A673 (cell line): ENCODE measurements around the gene BAIAP3. TPM values are rescaled to one million over a fixed set of nuclear protein-coding genes. Genes with fewer than 3 reads are reported as not detected.

Source experiments
- BruUV-seq: library from RNA; stranded (reverse); fragments of 400-500 nt; replicated peaks from 2 replicates; lab custom pipeline; 2021; lab: Mats Ljungman, UMichigan
- CTCF ChIA-PET: fragments of 300-600 bp; sonication (Branson Sonifier 250); formaldehyde crosslinking; loops from one replicate; lab custom pipeline; 2022; ENCODE audit warnings: antibody characterized with exemption; lab: Charles Lee
- POLR2A ChIA-PET: fragments of 300-600 bp; sonication (Branson Sonifier 250); formaldehyde crosslinking; loops from one replicate; lab custom pipeline; 2022; ENCODE audit warnings: antibody characterized with exemption; ENCODE audit not compliant: low non-redundant PET; lab: Charles Lee
- DNase-seq: peaks from one replicate; pipeline ENCODE4 v3.0.0-alpha.2; 2015; ENCODE audit warnings: low spot score
- H3K27ac ChIP-seq: fragments of 200-600 bp; sonication (generic); 2 replicates; pipeline ENCODE4 v1.5.1; 2016; ENCODE audit warnings: mixed run types, low read depth, mild to moderate bottlenecking, mixed read lengths, antibody characterized with exemption, low read length; ENCODE audit not compliant: poor library complexity, severe bottlenecking
- H3K27me3 ChIP-seq: fragments of 200-600 bp; sonication (generic); replicated peaks from 2 replicates; pipeline ENCODE4 v1.6.1; 2017; ENCODE audit warnings: mixed run types, low read depth, mild to moderate bottlenecking, mixed read lengths, antibody characterized with exemption, low read length; ENCODE audit not compliant: insufficient read depth, poor library complexity
- H3K36me3 ChIP-seq: fragments of 200-600 bp; sonication (generic); 2 replicates; pipeline ENCODE4 v1.6.1; 2016; ENCODE audit warnings: mixed run types, mild to moderate bottlenecking, mixed read lengths, antibody characterized with exemption, low read length; ENCODE audit not compliant: insufficient read depth, poor library complexity, severe bottlenecking
- H3K4me1 ChIP-seq: fragments of 200-600 bp; sonication (generic); 2 replicates; pipeline ENCODE4 v1.6.1; 2017; ENCODE audit warnings: mixed run types, mild to moderate bottlenecking, mixed read lengths, antibody characterized with exemption, low read length; ENCODE audit not compliant: insufficient read depth, poor library complexity, severe bottlenecking
- H3K4me3 ChIP-seq: fragments of 200-600 bp; sonication (generic); 2 replicates; pipeline ENCODE4 v1.5.1; 2016; ENCODE audit warnings: low read depth, mixed run types, mild to moderate bottlenecking, mixed read lengths, low read length; ENCODE audit not compliant: poor library complexity, severe bottlenecking
- H3K9me3 ChIP-seq: fragments of 200-600 bp; sonication (generic); 2 replicates; pipeline ENCODE4 v1.6.1; 2016; ENCODE audit warnings: mixed run types, low read depth, mild to moderate bottlenecking, mixed read lengths, antibody characterized with exemption, low read length; ENCODE audit not compliant: poor library complexity, severe bottlenecking
- EZH2 ChIP-seq: fragments of 200-600 bp; sonication (generic); IDR thresholded peaks from 2 replicates; pipeline ENCODE4 v1.6.1; 2017; ENCODE audit warnings: borderline replicate concordance, low read depth, mild to moderate bottlenecking, mixed read lengths, antibody characterized with exemption, low read length; ENCODE audit not compliant: poor library complexity, severe bottlenecking
- intact Hi-C: fragments of 100-400 bp; cut with micrococcal nuclease; formaldehyde crosslinking; loops from one replicate; pipeline ENCODE4 v1.10.0; 2022; ENCODE audit not compliant: unreplicated experiment
- total RNA-seq: library from RNA; stranded (reverse); gene quantifications from 2 replicates; pipeline ENCODE4 v1.2.3, GENCODE V29; 2021
- TF ChIP-seq, protein P1 (sequence below): fragments of 300-800, 200-600 bp; sonication (generic); conservative IDR thresholded peaks from 2 replicates; pipeline ENCODE4 v1.5.1; 2017; ENCODE audit warnings: low read depth, mild to moderate bottlenecking, antibody characterized with exemption, low read length, moderate library complexity, mixed read lengths

BAIAP3 gene
- total RNA-seq, 1 experiment from 2014 or later, result 2.0 TPM

DNA sequence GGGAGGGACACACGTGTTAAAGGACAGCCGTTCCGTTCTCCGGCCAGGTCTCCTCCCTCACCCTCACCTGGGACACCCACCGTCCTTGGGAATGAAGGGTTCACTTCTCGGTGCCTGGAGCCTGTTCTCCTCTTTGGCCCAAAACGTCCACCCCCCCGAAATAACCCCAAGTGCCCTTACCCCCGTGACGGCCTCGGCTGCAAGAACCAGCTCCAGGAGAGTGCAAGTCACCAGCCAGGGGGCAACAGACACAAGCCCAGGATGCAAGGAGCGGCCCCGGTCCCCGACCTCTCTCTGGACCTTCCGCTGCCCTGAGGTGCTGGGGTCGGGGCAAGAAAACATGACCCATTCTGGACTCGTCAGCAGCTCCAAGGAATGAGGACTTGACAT, 44.0 kb upstream of the BAIAP3 start:
- H3K27me3 ChIP-seq, result no peaks in the 10 kb centered on the region
- TF ChIP-seq, protein P1, sequence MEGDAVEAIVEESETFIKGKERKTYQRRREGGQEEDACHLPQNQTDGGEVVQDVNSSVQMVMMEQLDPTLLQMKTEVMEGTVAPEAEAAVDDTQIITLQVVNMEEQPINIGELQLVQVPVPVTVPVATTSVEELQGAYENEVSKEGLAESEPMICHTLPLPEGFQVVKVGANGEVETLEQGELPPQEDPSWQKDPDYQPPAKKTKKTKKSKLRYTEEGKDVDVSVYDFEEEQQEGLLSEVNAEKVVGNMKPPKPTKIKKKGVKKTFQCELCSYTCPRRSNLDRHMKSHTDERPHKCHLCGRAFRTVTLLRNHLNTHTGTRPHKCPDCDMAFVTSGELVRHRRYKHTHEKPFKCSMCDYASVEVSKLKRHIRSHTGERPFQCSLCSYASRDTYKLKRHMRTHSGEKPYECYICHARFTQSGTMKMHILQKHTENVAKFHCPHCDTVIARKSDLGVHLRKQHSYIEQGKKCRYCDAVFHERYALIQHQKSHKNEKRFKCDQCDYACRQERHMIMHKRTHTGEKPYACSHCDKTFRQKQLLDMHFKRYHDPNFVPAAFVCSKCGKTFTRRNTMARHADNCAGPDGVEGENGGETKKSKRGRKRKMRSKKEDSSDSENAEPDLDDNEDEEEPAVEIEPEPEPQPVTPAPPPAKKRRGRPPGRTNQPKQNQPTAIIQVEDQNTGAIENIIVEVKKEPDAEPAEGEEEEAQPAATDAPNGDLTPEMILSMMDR, result no peak
- no peak for TF ChIP-seq EZH2
- no peak overlapping the region for H3K27ac ChIP-seq
- H3K36me3 ChIP-seq, result no peaks in the 10 kb centered on the region
- CTCF ChIA-PET, result no interaction called here
- BruUV-seq, result no TSS peak
- no peak overlapping the region for H3K4me3 ChIP-seq
- POLR2A ChIA-PET, result no interaction called here
- no peaks in the 10 kb centered on the region for H3K4me1 ChIP-seq
- H3K9me3 ChIP-seq, result no peaks in the 10 kb centered on the region
- DNase-seq, result no peak
- intact Hi-C loops, result no loop called here

DNA sequence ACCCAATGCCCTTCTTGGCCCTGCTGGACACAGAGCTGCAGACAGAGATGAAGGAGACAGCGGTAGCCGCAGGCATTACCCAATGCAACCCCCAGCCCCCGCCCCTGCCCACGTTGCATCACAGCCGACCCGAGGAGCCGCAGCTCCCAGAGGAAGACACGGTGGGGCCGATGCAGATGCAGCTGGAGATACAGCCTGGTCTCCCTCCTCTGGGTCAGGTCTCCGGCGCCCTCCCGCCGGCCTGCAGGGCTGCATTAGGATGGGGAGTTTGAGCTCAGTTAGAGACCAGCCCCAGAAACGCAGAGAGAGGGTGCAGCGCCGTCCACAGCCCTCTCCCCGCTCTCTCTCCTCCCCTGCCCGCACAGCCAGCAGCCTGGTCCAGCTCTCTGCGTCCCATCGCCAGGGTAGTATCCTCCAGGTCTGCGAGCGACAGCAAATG, 43.4 kb upstream of the BAIAP3 start:
- TF ChIP-seq, protein P1, result no peak
- no peak for TF ChIP-seq EZH2
- Histone ChIP-seq H3K9me3 (no peaks in the 10 kb centered on the region), H3K4me1 (no peaks in the 10 kb centered on the region), H3K36me3 (no peaks in the 10 kb centered on the region), H3K27me3 (no peaks in the 10 kb centered on the region), H3K4me3 (no peak overlapping the region), H3K27ac (no peak overlapping the region)
- BruUV-seq, result no TSS peak
- ChIA-PET POLR2A (interaction anchor here (0.6 kb wide), 1 partner anchor 17 kb away, joined by 3 read pairs; no protein-coding TSS in a partner anchor), CTCF (no interaction called here)
- intact Hi-C loops, result no loop called here
- DNase-seq, result no peak

DNA sequence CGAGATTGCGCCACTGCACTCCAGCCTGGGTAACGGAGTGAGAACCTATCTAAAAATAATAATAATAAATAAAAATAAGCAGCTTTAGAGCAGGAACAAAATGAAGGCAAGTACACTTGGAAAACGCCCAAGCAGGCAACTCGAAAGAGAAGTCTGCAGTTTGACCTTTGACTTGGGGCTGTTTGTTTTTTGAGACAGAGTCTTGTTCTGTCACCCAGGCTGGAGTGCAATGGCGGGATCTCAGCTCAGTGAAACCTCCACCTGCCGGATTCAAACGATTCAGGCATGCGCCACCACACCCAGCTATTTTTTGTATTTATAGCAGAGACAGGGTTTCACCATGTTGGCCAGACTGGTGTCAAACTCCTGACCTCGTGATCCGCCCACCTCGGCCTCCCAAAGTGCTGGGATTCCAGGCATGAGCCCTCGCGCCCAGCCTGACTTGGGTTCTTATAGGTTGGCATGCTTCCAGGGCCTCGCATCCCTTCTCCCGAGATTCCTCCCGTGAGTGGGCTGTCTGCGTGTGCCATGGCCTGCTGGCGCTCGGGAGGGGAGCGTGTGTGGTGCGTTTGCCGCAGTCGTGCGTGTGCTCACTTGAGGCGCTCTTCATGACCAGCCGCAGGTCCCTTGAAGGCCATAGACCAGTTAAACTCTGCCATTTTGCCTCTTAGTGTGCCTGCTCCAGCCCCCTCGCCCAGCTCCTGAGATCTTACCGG, 42.4 kb upstream of the BAIAP3 start:
- no peak overlapping the region for H3K27ac ChIP-seq
- H3K36me3 ChIP-seq, result no peaks in the 10 kb centered on the region
- intact Hi-C loops, result no loop called here
- no peaks in the 10 kb centered on the region for H3K27me3 ChIP-seq
- H3K4me3 ChIP-seq, result no peak overlapping the region
- no peaks in the 10 kb centered on the region for H3K4me1 ChIP-seq
- no peaks in the 10 kb centered on the region for H3K9me3 ChIP-seq
- CTCF ChIA-PET, result no interaction called here
- no peak for DNase-seq
- no TSS peak for BruUV-seq
- POLR2A ChIA-PET, result no interaction called here
- TF ChIP-seq, protein P1, result no peak
- TF ChIP-seq EZH2, result no peak
